ENCODE measurements around the gene KIR3DL1. TPM values are rescaled to one million over a fixed set of nuclear protein-coding genes. Genes with fewer than 3 reads are reported as not detected.
"Not testable (repeated sequence)": the region's sequence is repeated elsewhere in the genome, so short reads cannot be mapped to it uniquely, and the experiment has no call there.

The KIR3DL1 gene
- total RNA-seq, 2 experiments from 2014 or later: 0.29 TPM; not detected in 1

- not testable (repeated sequence) for H3K27ac Mint-ChIP-seq; H3K36me3 Mint-ChIP-seq (ENCODE audit: low read depth)
Measured at GRCh38 chr19:54825326-54825725, 9.1 kb downstream of the KIR3DL1 start.

DNA sequence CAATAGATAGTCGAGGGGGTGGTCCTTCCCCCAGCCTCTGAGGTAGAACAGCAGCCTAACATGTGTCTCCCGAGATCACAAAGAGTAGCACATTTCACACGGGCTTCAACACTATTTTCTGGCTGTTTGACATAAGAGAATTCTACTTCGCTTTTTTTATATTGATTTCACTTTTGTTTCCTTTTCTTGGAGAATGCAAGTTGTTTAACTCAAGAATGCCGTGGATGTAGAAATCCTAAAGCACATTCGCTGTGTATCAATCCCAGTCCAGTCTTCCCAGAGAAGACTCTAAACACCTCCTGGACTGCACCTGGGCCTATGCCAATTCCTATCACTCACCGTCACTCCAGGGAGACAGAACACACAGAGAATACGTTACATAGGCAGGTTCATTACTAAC is 11.8 kb downstream of the KIR3DL1 start:
- DNase-seq; H3K27ac Mint-ChIP-seq; H3K4me1 Mint-ChIP-seq (ENCODE audit: low read depth); H3K9me3 Mint-ChIP-seq (ENCODE audit: insufficient read depth); POLR2A ChIA-PET; H3K27me3 Mint-ChIP-seq (ENCODE audit: low read depth); H3K4me3 Mint-ChIP-seq; CTCF ChIA-PET; ATAC-seq; H3K36me3 Mint-ChIP-seq (ENCODE audit: low read depth): not testable (repeated sequence)

More at GRCh38 chr19:54825326-54825725, 9.1 kb downstream of the KIR3DL1 start:
- ATAC-seq; H3K27me3 Mint-ChIP-seq (ENCODE audit: low read depth); H3K4me1 Mint-ChIP-seq (ENCODE audit: low read depth); H3K4me3 Mint-ChIP-seq; POLR2A ChIA-PET; DNase-seq; H3K9me3 Mint-ChIP-seq (ENCODE audit: insufficient read depth): not testable (repeated sequence)
- CTCF ChIA-PET: interaction anchor here (0.6 kb wide), 1 partner anchor 166 kb away, joined by 3 read pairs; no protein-coding TSS in a partner anchor

DNA sequence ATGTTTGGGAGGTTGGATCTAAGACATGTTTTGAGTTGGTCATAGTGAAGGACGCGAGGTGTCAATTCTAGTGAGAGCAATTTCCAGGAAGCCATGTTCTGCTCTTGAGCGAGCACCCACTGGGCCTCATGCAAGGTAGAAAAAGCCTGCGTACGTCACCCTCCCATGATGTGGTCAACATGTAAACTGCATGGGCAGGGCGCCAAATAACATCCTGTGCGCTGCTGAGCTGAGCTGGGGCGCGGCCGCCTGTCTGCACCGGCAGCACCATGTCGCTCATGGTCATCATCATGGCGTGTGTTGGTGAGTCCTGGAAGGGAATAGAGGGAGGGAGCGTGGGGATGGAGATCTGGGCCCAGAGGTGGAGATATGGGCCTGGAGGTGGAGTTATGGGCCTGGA is 16.2 kb downstream of the KIR3DL1 start, which contains the start of gene KIR2DS4:
Gene KIR2DS4, plus strand, starts transcription at position 181 of the 400 bp plus-strand sequence.
- H3K27ac Mint-ChIP-seq; CTCF ChIA-PET; DNase-seq; POLR2A ChIA-PET; ATAC-seq; H3K36me3 Mint-ChIP-seq (ENCODE audit: low read depth); H3K4me1 Mint-ChIP-seq (ENCODE audit: low read depth); H3K27me3 Mint-ChIP-seq (ENCODE audit: low read depth); H3K9me3 Mint-ChIP-seq (ENCODE audit: insufficient read depth); H3K4me3 Mint-ChIP-seq: not testable (repeated sequence)

GRCh38 chr19:54835126-54835525 is 18.9 kb downstream of the KIR3DL1 start:
- H3K4me1 Mint-ChIP-seq (ENCODE audit: low read depth); ATAC-seq; CTCF ChIA-PET: not testable (repeated sequence)

GRCh38 chr19:54837522-54837921 is 21.3 kb downstream of the KIR3DL1 start:
- H3K4me3 Mint-ChIP-seq; DNase-seq; H3K36me3 Mint-ChIP-seq (ENCODE audit: low read depth); CTCF ChIA-PET; POLR2A ChIA-PET; H3K9me3 Mint-ChIP-seq (ENCODE audit: insufficient read depth); H3K4me1 Mint-ChIP-seq (ENCODE audit: low read depth); H3K27ac Mint-ChIP-seq; ATAC-seq; H3K27me3 Mint-ChIP-seq (ENCODE audit: low read depth): not testable (repeated sequence)

More at GRCh38 chr19:54835126-54835525, 18.9 kb downstream of the KIR3DL1 start:
- H3K4me3 Mint-ChIP-seq; H3K27me3 Mint-ChIP-seq (ENCODE audit: low read depth); H3K27ac Mint-ChIP-seq; H3K9me3 Mint-ChIP-seq (ENCODE audit: insufficient read depth); H3K36me3 Mint-ChIP-seq (ENCODE audit: low read depth); POLR2A ChIA-PET; DNase-seq: not testable (repeated sequence)

DNA sequence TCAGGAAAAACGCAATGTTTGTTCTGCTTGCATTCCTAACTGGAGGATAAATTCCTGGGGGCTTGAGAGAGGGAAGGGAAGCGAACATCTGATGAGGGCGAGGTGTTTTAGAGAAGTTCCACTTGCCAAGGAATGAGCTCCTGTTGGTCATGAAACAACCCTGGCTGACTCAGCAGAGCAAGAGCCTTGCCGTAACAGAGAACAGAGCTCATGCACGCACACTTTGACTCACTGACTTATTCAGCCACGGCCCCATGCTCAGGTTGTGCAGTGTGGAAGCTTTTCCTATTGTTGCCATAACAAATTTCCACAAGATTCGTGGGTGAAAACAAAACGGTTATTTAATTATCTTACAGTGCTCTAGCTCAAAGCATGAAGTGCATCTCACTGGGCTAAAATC is 26.9 kb downstream of the KIR3DL1 start:
- CTCF ChIA-PET; ATAC-seq; POLR2A ChIA-PET; H3K27me3 Mint-ChIP-seq (ENCODE audit: low read depth); H3K27ac Mint-ChIP-seq; H3K36me3 Mint-ChIP-seq (ENCODE audit: low read depth); DNase-seq; H3K4me1 Mint-ChIP-seq (ENCODE audit: low read depth); H3K9me3 Mint-ChIP-seq (ENCODE audit: insufficient read depth); H3K4me3 Mint-ChIP-seq: not testable (repeated sequence)

- ATAC-seq; DNase-seq; H3K27me3 Mint-ChIP-seq (ENCODE audit: low read depth); CTCF ChIA-PET; H3K36me3 Mint-ChIP-seq (ENCODE audit: low read depth); H3K4me3 Mint-ChIP-seq; H3K4me1 Mint-ChIP-seq (ENCODE audit: low read depth); POLR2A ChIA-PET; H3K27ac Mint-ChIP-seq; H3K9me3 Mint-ChIP-seq (ENCODE audit: insufficient read depth): not testable (repeated sequence)
Measured at GRCh38 chr19:54850061-54850640, 33.9 kb downstream of the KIR3DL1 start, which contains the start of gene KIR3DL2. KIR3DL2 (plus strand) TSS chr19:54850443; CDS start chr19:54850476, 33 bp downstream.

DNA sequence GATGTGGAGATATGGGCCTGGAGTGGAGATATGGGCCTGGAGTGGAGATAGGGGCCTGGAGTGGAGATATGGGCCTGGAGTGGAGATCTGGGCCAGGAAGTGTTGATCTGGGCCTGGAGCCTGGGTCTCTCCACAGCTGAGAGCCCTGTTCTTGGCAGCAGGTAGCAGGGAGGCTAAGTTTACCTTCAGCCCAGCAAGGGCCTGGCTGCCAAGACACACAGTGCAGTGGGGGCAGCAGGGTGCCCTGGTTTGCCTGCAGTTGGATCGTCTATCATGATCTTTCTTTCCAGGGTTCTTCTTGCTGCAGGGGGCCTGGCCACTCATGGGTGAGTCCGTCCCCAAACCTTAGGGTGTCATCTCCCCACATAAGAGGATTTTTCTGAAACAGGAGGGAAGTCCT is 34.7 kb downstream of the KIR3DL1 start:
- ChIA-PET POLR2A (no interaction called here), CTCF (no interaction called here)
- Mint-ChIP-seq H3K36me3 (ENCODE audit: low read depth) (no peaks in the 10 kb centered on the region), H3K9me3 (ENCODE audit: insufficient read depth) (no peaks in the 10 kb centered on the region), H3K27me3 (ENCODE audit: low read depth) (peaks cover 5% of the 10 kb centered on the region), H3K4me1 (ENCODE audit: low read depth) (no peaks in the 10 kb centered on the region), H3K4me3 (no peak overlapping the region), H3K27ac (no peak overlapping the region)
- no peak for ATAC-seq
- DNase-seq: no peak

DNA sequence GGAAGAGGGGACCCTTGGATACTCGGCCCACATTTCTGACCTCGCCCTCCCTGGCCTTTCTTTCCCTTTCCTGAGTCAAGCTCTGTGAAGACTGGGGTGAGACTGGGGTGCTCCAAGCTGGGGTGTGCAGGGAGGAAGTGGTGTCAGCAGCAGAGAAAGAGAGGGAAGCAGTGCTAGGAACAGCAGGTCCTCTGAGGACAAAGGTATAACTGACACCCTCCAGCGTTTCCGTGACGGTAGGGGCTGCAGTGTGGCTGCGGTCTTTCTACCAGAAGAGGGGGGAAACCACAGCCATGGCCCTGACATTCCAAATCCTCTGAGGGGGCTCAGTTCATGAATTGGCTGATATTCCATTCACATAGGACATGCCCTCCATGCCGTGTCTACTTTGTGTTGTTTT is 35.1 kb downstream of the KIR3DL1 start:
- no peak overlapping the region for H3K27ac Mint-ChIP-seq
- no peak for ATAC-seq
- POLR2A ChIA-PET: no interaction called here

DNA sequence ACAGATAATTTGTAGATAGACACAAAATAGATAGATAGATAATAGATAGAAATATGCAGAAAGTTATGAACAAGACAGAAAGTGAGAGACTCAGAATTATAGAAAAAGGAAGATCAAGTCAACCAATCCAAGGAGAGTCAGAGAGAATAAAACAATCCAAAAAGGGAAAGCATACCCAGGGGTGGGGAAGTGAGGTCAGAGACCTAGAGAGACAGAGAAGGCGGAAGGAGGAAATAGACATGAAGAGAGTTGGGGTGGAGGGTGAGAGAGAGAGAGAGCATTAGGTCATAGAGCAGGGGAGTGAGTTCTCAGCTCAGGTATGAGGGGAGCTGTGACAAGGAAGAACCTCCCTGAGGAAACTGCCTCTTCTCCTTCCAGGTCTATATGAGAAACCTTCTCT is 39.0 kb downstream of the KIR3DL1 start:
- DNase-seq; ATAC-seq; H3K36me3 Mint-ChIP-seq (ENCODE audit: low read depth); H3K4me3 Mint-ChIP-seq; H3K4me1 Mint-ChIP-seq (ENCODE audit: low read depth); H3K9me3 Mint-ChIP-seq (ENCODE audit: insufficient read depth); CTCF ChIA-PET; POLR2A ChIA-PET; H3K27ac Mint-ChIP-seq: not testable (repeated sequence)
- peaks cover 12% of the 10 kb centered on the region for H3K27me3 Mint-ChIP-seq (ENCODE audit: low read depth)

More for the DNA sequence above, 35.1 kb downstream of the KIR3DL1 start:
- no peak overlapping the region for H3K4me3 Mint-ChIP-seq
- DNase-seq: no peak
- no peaks in the 10 kb centered on the region for H3K4me1 Mint-ChIP-seq (ENCODE audit: low read depth)
- CTCF ChIA-PET: no interaction called here
- no peaks in the 10 kb centered on the region for H3K36me3 Mint-ChIP-seq (ENCODE audit: low read depth)
- H3K9me3 Mint-ChIP-seq (ENCODE audit: insufficient read depth): no peaks in the 10 kb centered on the region
- H3K27me3 Mint-ChIP-seq (ENCODE audit: low read depth): peaks cover 5% of the 10 kb centered on the region

- H3K9me3 Mint-ChIP-seq (ENCODE audit: insufficient read depth); CTCF ChIA-PET; H3K4me3 Mint-ChIP-seq; H3K4me1 Mint-ChIP-seq (ENCODE audit: low read depth); DNase-seq; POLR2A ChIA-PET; ATAC-seq; H3K27ac Mint-ChIP-seq; H3K36me3 Mint-ChIP-seq (ENCODE audit: low read depth): not testable (repeated sequence)
- H3K27me3 Mint-ChIP-seq (ENCODE audit: low read depth): peaks cover 12% of the 10 kb centered on the region
Measured at GRCh38 chr19:54858476-54858875, 42.2 kb downstream of the KIR3DL1 start.

GRCh38 chr19:54859421-54859820 is 43.2 kb downstream of the KIR3DL1 start:
- H3K4me1 Mint-ChIP-seq (ENCODE audit: low read depth); POLR2A ChIA-PET; ATAC-seq: not testable (repeated sequence)

GRCh38 chr19:54863459-54863858 is 47.2 kb downstream of the KIR3DL1 start:
- H3K27ac Mint-ChIP-seq; H3K27me3 Mint-ChIP-seq (ENCODE audit: low read depth); POLR2A ChIA-PET; H3K4me1 Mint-ChIP-seq (ENCODE audit: low read depth); ATAC-seq; H3K4me3 Mint-ChIP-seq; DNase-seq; H3K9me3 Mint-ChIP-seq (ENCODE audit: insufficient read depth); CTCF ChIA-PET; H3K36me3 Mint-ChIP-seq (ENCODE audit: low read depth): not testable (repeated sequence)

More at GRCh38 chr19:54859421-54859820, 43.2 kb downstream of the KIR3DL1 start:
- CTCF ChIA-PET; H3K27ac Mint-ChIP-seq; H3K36me3 Mint-ChIP-seq (ENCODE audit: low read depth); DNase-seq; H3K9me3 Mint-ChIP-seq (ENCODE audit: insufficient read depth); H3K4me3 Mint-ChIP-seq: not testable (repeated sequence)
- H3K27me3 Mint-ChIP-seq (ENCODE audit: low read depth): peaks cover 12% of the 10 kb centered on the region
